ENCODE measurements around the gene FETUB. TPM values are rescaled to one million over a fixed set of nuclear protein-coding genes. Genes with fewer than 3 reads are reported as not detected.
"Not testable (repeated sequence)": the region's sequence is repeated elsewhere in the genome, so short reads cannot be mapped to it uniquely, and the experiment has no call there.

The FETUB gene
- polyA plus RNA-seq, 1 donor (not counting 4 experiments of a cell fraction or from before 2014, with no cell fraction given), result 0.25 TPM

DNA sequence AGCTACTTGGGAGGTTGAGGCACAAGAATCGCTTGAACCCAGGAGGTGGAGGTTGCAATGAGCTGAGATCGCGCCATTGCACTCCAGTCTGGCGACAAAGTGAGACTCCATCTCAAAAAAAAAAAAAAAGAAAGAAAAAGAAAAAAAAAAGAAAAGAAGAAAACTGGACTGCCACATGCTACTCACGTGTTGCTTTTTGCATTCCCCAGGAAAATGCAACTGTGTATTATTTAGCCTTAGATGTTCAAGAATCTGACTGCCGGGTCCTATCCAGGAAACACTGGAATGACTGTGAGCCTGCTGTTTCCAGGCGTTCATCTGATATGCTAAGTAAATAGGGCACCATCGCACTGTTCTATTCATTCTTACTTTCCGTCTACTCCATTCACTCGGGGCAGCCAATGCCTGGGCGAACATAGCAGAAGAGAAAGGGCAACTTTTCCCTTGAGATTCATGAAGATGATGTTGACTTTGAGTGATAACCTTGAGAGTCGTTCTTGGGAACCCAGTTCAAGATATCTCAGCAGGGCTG is 47.0 kb downstream of the FETUB start:
- FAIRE-seq (no peak), DNase-seq (ENCODE audit: low read depth, low spot score) (no peak)
- no peak overlapping the region for H3K4me2 ChIP-seq (ENCODE audit: control insufficient read depth, extremely low read depth, insufficient read depth, low read depth, low read length)
- peaks cover 2% of the 10 kb centered on the region for H3K9me3 ChIP-seq (ENCODE audit: control insufficient read depth, low read depth, low read length)
- no peak overlapping the region for H3K9ac ChIP-seq (ENCODE audit: control insufficient read depth, extremely low read depth, insufficient read depth, low read length)
- no peak overlapping the region for H3K27ac ChIP-seq (ENCODE audit: control insufficient read depth, insufficient read depth, low read length)
- no peak for TF ChIP-seq EZH2 (IDR thresholded peaks at IDR 0.05; ENCODE audit: low read length)
- TF ChIP-seq, protein P1, sequence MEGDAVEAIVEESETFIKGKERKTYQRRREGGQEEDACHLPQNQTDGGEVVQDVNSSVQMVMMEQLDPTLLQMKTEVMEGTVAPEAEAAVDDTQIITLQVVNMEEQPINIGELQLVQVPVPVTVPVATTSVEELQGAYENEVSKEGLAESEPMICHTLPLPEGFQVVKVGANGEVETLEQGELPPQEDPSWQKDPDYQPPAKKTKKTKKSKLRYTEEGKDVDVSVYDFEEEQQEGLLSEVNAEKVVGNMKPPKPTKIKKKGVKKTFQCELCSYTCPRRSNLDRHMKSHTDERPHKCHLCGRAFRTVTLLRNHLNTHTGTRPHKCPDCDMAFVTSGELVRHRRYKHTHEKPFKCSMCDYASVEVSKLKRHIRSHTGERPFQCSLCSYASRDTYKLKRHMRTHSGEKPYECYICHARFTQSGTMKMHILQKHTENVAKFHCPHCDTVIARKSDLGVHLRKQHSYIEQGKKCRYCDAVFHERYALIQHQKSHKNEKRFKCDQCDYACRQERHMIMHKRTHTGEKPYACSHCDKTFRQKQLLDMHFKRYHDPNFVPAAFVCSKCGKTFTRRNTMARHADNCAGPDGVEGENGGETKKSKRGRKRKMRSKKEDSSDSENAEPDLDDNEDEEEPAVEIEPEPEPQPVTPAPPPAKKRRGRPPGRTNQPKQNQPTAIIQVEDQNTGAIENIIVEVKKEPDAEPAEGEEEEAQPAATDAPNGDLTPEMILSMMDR (optimal IDR thresholded peaks at IDR 0.05 in 1 of 3, IDR thresholded peaks at IDR 0.05 in 1 of 3, conservative IDR thresholded peaks at IDR 0.05 in 1 of 3; ENCODE audit: extremely low read depth in 1 of 3, insufficient read depth in 2 of 3, low read length in 3 of 3), result no peak
- H3K27me3 ChIP-seq (ENCODE audit: control insufficient read depth, extremely low read depth, insufficient read depth, low read length), result no peaks in the 10 kb centered on the region
- dilution Hi-C loops (cut with MboI; ENCODE audit: extremely low pct_ligation_motif_present, low sequenced_read_pairs), result no loop called here
- H3K79me2 ChIP-seq (ENCODE audit: control insufficient read depth, insufficient read depth, low read length), result no peaks in the 10 kb centered on the region
- no peaks in the 10 kb centered on the region for H3K4me1 ChIP-seq (ENCODE audit: control insufficient read depth, extremely low read depth, insufficient read depth, low read length)
- no peaks in the 10 kb centered on the region for H4K20me1 ChIP-seq (ENCODE audit: control insufficient read depth, extremely low read depth, insufficient read depth, low read length)
- H3K9me1 ChIP-seq (ENCODE audit: control insufficient read depth, extremely low read depth, insufficient read depth, low read length), result no peaks in the 10 kb centered on the region
- no peak overlapping the region for H3K4me3 ChIP-seq (ENCODE audit: control insufficient read depth in 2 of 3, extremely low read depth in 1 of 3, insufficient read depth in 2 of 3, low read depth in 1 of 3, low read length in 3 of 3)
- no peaks in the 10 kb centered on the region for H3K36me3 ChIP-seq (ENCODE audit: control insufficient read depth in 2 of 2, extremely low read depth in 1 of 2, insufficient read depth in 2 of 2, low read length in 2 of 2)
- no peak overlapping the region for H2AFZ ChIP-seq (ENCODE audit: control insufficient read depth, low read length)

GRCh38 chr3:186690304-186690703 is 50.1 kb downstream of the FETUB start:
- FAIRE-seq; H3K9me3 ChIP-seq (ENCODE audit: control insufficient read depth, low read depth, low read length); H3K9ac ChIP-seq (ENCODE audit: control insufficient read depth, extremely low read depth, insufficient read depth, low read length); DNase-seq (ENCODE audit: low read depth, low spot score); H3K27me3 ChIP-seq (ENCODE audit: control insufficient read depth, extremely low read depth, insufficient read depth, low read length); H3K9me1 ChIP-seq (ENCODE audit: control insufficient read depth, extremely low read depth, insufficient read depth, low read length); H2AFZ ChIP-seq (ENCODE audit: control insufficient read depth, low read length); H3K4me3 ChIP-seq (ENCODE audit: control insufficient read depth in 2 of 3, extremely low read depth in 1 of 3, insufficient read depth in 2 of 3, low read depth in 1 of 3, low read length in 3 of 3); H3K4me2 ChIP-seq (ENCODE audit: control insufficient read depth, extremely low read depth, insufficient read depth, low read depth, low read length); H3K36me3 ChIP-seq (ENCODE audit: control insufficient read depth in 2 of 2, extremely low read depth in 1 of 2, insufficient read depth in 2 of 2, low read length in 2 of 2); H4K20me1 ChIP-seq (ENCODE audit: control insufficient read depth, extremely low read depth, insufficient read depth, low read length); H3K79me2 ChIP-seq (ENCODE audit: control insufficient read depth, insufficient read depth, low read length); dilution Hi-C loops (cut with MboI; ENCODE audit: extremely low pct_ligation_motif_present, low sequenced_read_pairs); H3K27ac ChIP-seq (ENCODE audit: control insufficient read depth, insufficient read depth, low read length); H3K4me1 ChIP-seq (ENCODE audit: control insufficient read depth, extremely low read depth, insufficient read depth, low read length): not testable (repeated sequence)

GRCh38 chr3:186691676-186692075 is 51.5 kb downstream of the FETUB start:
- Histone ChIP-seq H4K20me1 (ENCODE audit: control insufficient read depth, extremely low read depth, insufficient read depth, low read length) (no peaks in the 10 kb centered on the region), H3K79me2 (ENCODE audit: control insufficient read depth, insufficient read depth, low read length) (no peaks in the 10 kb centered on the region), H2AFZ (ENCODE audit: control insufficient read depth, low read length) (no peak overlapping the region), H3K36me3 (ENCODE audit: control insufficient read depth in 2 of 2, extremely low read depth in 1 of 2, insufficient read depth in 2 of 2, low read length in 2 of 2) (no peaks in the 10 kb centered on the region), H3K4me1 (ENCODE audit: control insufficient read depth, extremely low read depth, insufficient read depth, low read length) (peaks cover 3% of the 10 kb centered on the region), H3K9me3 (ENCODE audit: control insufficient read depth, low read depth, low read length) (no peaks in the 10 kb centered on the region), H3K9ac (ENCODE audit: control insufficient read depth, extremely low read depth, insufficient read depth, low read length) (no peak overlapping the region), H3K27me3 (ENCODE audit: control insufficient read depth, extremely low read depth, insufficient read depth, low read length) (no peaks in the 10 kb centered on the region), H3K9me1 (ENCODE audit: control insufficient read depth, extremely low read depth, insufficient read depth, low read length) (no peaks in the 10 kb centered on the region), H3K4me3 (ENCODE audit: control insufficient read depth in 2 of 3, extremely low read depth in 1 of 3, insufficient read depth in 2 of 3, low read depth in 1 of 3, low read length in 3 of 3) (no peak overlapping the region), H3K4me2 (ENCODE audit: control insufficient read depth, extremely low read depth, insufficient read depth, low read depth, low read length) (no peak overlapping the region), H3K27ac (ENCODE audit: control insufficient read depth, insufficient read depth, low read length) (no peak overlapping the region)
- no peak for TF ChIP-seq EZH2 (IDR thresholded peaks at IDR 0.05; ENCODE audit: low read length)
- FAIRE-seq (peak; percentile 39), DNase-seq (ENCODE audit: low read depth, low spot score) (peak; percentile 15)
- dilution Hi-C loops (cut with MboI; ENCODE audit: extremely low pct_ligation_motif_present, low sequenced_read_pairs), result no loop called here

Data from keratinocyte (primary cell).